ENCODE data around the gene SLC37A2.

DNA sequence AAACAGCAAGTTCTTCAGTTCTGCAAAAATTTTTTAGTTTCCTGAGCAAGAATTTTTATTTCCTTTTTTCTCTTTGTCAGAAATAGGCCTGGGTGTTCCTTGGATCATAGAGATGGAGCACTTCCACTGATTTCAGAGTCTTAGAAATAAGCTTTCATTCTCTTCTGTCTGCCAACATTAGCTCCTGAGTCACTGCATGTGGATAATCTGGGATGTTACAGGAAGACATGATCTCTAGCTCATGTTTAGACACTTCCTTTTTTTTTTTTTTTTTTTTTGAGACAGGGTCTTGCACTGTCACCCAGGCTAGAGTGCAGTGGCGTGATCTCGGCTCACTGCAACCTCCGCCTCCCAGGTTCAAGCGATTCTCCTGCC lies 61.5 kb downstream of the SLC37A2 start:
- TF ChIP-seq EZH2phosphoT487 (IDR thresholded peaks at IDR 0.05; ENCODE audit: insufficient read depth, low read depth), result no peak
- no peak for TF ChIP-seq EZH2 (IDR thresholded peaks at IDR 0.05; ENCODE audit: insufficient read depth, poor library complexity, severe bottlenecking)
